SW480 (cell line): ENCODE results near the gene WDR41.

Experiments
- DNase-seq: peaks from one replicate; pipeline ENCODE4 v3.0.0-alpha.2; 2016; ENCODE audit warnings: low spot score

WDR41 gene

GRCh38 chr5:77444356-77444755 lies 47.8 kb downstream of the WDR41 start:
- DNase-seq: no peak

GRCh38 chr5:77443670-77444069 lies 48.4 kb downstream of the WDR41 start:
- no peak for DNase-seq

- DNase-seq: no peak
Observed at GRCh38 chr5:77438071-77438470, 54.0 kb downstream of the WDR41 start.

GRCh38 chr5:77437194-77437593 lies 54.9 kb downstream of the WDR41 start:
- peak; percentile 11 for DNase-seq

GRCh38 chr5:77431719-77432118 lies 60.4 kb downstream of the WDR41 start:
- no peak for DNase-seq

- peak; percentile 77 for DNase-seq
Observed at GRCh38 chr5:77431286-77431685, 60.8 kb downstream of the WDR41 start.

GRCh38 chr5:77430726-77431125 lies 61.4 kb downstream of the WDR41 start:
- DNase-seq: no peak

GRCh38 chr5:77428526-77428925 lies 63.6 kb downstream of the WDR41 start:
- no peak for DNase-seq

GRCh38 chr5:77427998-77428397 lies 64.1 kb downstream of the WDR41 start:
- no peak for DNase-seq

- DNase-seq: no peak
Observed at GRCh38 chr5:77426670-77427069, 65.4 kb downstream of the WDR41 start.

GRCh38 chr5:77425998-77426659 lies 66.0 kb downstream of the WDR41 start:
- no peak for DNase-seq

- no peak for DNase-seq
Observed at GRCh38 chr5:77425420-77425819, 66.7 kb downstream of the WDR41 start.

- no peak for DNase-seq
Observed at GRCh38 chr5:77424921-77425320, 67.2 kb downstream of the WDR41 start.

- DNase-seq: no peak
Observed at GRCh38 chr5:77423022-77423750, 68.9 kb downstream of the WDR41 start.

- DNase-seq: no peak
Observed at GRCh38 chr5:77420940-77421339, 71.2 kb downstream of the WDR41 start.

GRCh38 chr5:77419644-77420582 lies 72.2 kb downstream of the WDR41 start:
- no peak for DNase-seq

- no peak for DNase-seq
Observed at GRCh38 chr5:77418601-77419581, 73.2 kb downstream of the WDR41 start.

GRCh38 chr5:77418162-77418561 lies 74.0 kb downstream of the WDR41 start:
- DNase-seq: no peak

- DNase-seq: no peak
Observed at GRCh38 chr5:77413049-77413448, 79.1 kb downstream of the WDR41 start.

GRCh38 chr5:77409870-77410621 lies 82.1 kb downstream of the WDR41 start:
- DNase-seq: no peak

- no peak for DNase-seq
Observed at GRCh38 chr5:77407152-77407551, 85.0 kb downstream of the WDR41 start.
